T-helper 2 cell treated with Interferon-gamma antibody and Interleukin-4, amounts not matched to agents 100 ng/mL and 5 ng/mL, for 36 hours (primary cell): Measurements from ENCODE around the gene EPHB2. TPM values are rescaled to one million over a fixed set of nuclear protein-coding genes. Genes with fewer than 3 reads are reported as not detected.

Experiments
- intact Hi-C: fragments of 100-400 bp; cut with micrococcal nuclease; formaldehyde crosslinking; loops from one replicate; pipeline ENCODE4 v1.15.1; 2023
- total RNA-seq: library from RNA; stranded (reverse); gene quantifications from 2 replicates; pipeline ENCODE4 v1.2.3, GENCODE V29; 2022

Gene EPHB2
- total RNA-seq, 1 donor from 2014 or later: not detected

GRCh38 chr1:22798083-22798482 lies 87.4 kb downstream of the EPHB2 start:
- intact Hi-C loops: no loop called here

GRCh38 chr1:22799971-22800370 lies 89.3 kb downstream of the EPHB2 start:
- intact Hi-C loops: no loop called here

- intact Hi-C loops: no loop called here
These were observed 90.0 kb downstream of the EPHB2 start for GRCh38 chr1:22800629-22801028.

GRCh38 chr1:22801347-22801746 lies 90.7 kb downstream of the EPHB2 start:
- intact Hi-C loops: no loop called here

- intact Hi-C loops: no loop called here
These were observed 91.1 kb downstream of the EPHB2 start for GRCh38 chr1:22801761-22802160.

- intact Hi-C loops: no loop called here
These were observed 93.2 kb downstream of the EPHB2 start for GRCh38 chr1:22803833-22804232.

- intact Hi-C loops: no loop called here
These were observed 93.8 kb downstream of the EPHB2 start for GRCh38 chr1:22804406-22804805.

GRCh38 chr1:22804969-22805671 lies 94.5 kb downstream of the EPHB2 start:
- intact Hi-C loops: no loop called here

- intact Hi-C loops: no loop called here
These were observed 95.0 kb downstream of the EPHB2 start for GRCh38 chr1:22805672-22806038.

GRCh38 chr1:22806584-22806983 lies 95.9 kb downstream of the EPHB2 start:
- intact Hi-C loops: no loop called here

- intact Hi-C loops: no loop called here
These were observed 96.7 kb downstream of the EPHB2 start for GRCh38 chr1:22807340-22807739.

- intact Hi-C loops: no loop called here
These were observed 97.6 kb downstream of the EPHB2 start for GRCh38 chr1:22808186-22808675.

GRCh38 chr1:22808676-22809483 lies 98.2 kb downstream of the EPHB2 start:
- intact Hi-C loops: no loop called here

- intact Hi-C loops: no loop called here
These were observed 99.1 kb downstream of the EPHB2 start for GRCh38 chr1:22809783-22810182.

GRCh38 chr1:22810378-22810777 lies 99.7 kb downstream of the EPHB2 start:
- intact Hi-C loops: no loop called here

- intact Hi-C loops: no loop called here
These were observed 101.6 kb downstream of the EPHB2 start for GRCh38 chr1:22812092-22812880.

- intact Hi-C loops: no loop called here
These were observed 102.6 kb downstream of the EPHB2 start for GRCh38 chr1:22812993-22813790.

GRCh38 chr1:22814176-22815042 lies 103.8 kb downstream of the EPHB2 start:
- intact Hi-C loops: no loop called here

GRCh38 chr1:22815043-22815365 lies 104.4 kb downstream of the EPHB2 start:
- intact Hi-C loops: no loop called here

- intact Hi-C loops: no loop called here
These were observed 104.9 kb downstream of the EPHB2 start for GRCh38 chr1:22815421-22816066.
